Esophagus (tissue), 2 donors: Measurements from ENCODE around the gene NR2C2AP. TPM values are rescaled to one million over a fixed set of nuclear protein-coding genes. Genes with fewer than 3 reads are reported as not detected.
"Not testable (repeated sequence)": the region's sequence is repeated elsewhere in the genome, so short reads cannot be mapped to it uniquely, and the experiment has no call there.

Experiments
- H3K27ac ChIP-seq, 2 donors: one replicate each; pipeline ENCODE4 v1.5.1; 2013; ENCODE audit warnings: low read depth in 2 of 2, mild to moderate bottlenecking in 2 of 2, inconsistent platforms in 1 of 2, low read length in 1 of 2, moderate library complexity in 1 of 2
- H3K27me3 ChIP-seq, 2 donors: one replicate each; pipeline ENCODE4 v1.6.1; 2013; ENCODE audit warnings: low read length in 2 of 2, control low read depth in 1 of 2, mild to moderate bottlenecking in 1 of 2; ENCODE audit not compliant: insufficient read depth in 2 of 2, control insufficient read depth in 1 of 2
- H3K36me3 ChIP-seq, 2 donors: one replicate each; pipeline ENCODE4 v1.6.1; 2013; ENCODE audit warnings: low read length in 1 of 2; ENCODE audit not compliant: control insufficient read depth in 2 of 2, insufficient read depth in 2 of 2
- H3K4me1 ChIP-seq, 2 donors: one replicate each; pipeline ENCODE4 v1.6.1; 2013; ENCODE audit warnings: low read length in 1 of 2; ENCODE audit not compliant: control insufficient read depth in 2 of 2, insufficient read depth in 2 of 2
- H3K4me3 ChIP-seq, 2 donors: one replicate each; pipeline ENCODE4 v1.5.1; 2013; ENCODE audit warnings: low read length in 2 of 2, mild to moderate bottlenecking in 2 of 2, low read depth in 1 of 2, moderate library complexity in 1 of 2
- H3K9me3 ChIP-seq, 2 donors: one replicate each; pipeline ENCODE4 v1.6.1; 2013; ENCODE audit warnings: mild to moderate bottlenecking in 2 of 2, low read depth in 1 of 2, low read length in 1 of 2, moderate library complexity in 1 of 2; ENCODE audit not compliant: control insufficient read depth in 2 of 2, insufficient read depth in 1 of 2
- WGBS, 2 donors: extraction: QIAGEN DNeasy Blood & Tissue Kit; methylation state at CpG; one replicate each; pipeline ENCODE4 v1.1.7; 2013; 5-methylcytosine and 5-hydroxymethylcytosine counted together
- polyA plus RNA-seq, 2 donors: library from polyadenylated mRNA; stranded (reverse); fragments of 200-250 nt; gene quantifications; one replicate each; pipeline ENCODE4 v1.2.3, GENCODE V29; 2013
- donor health status: healthy with polysubstance abuse.
- donor health status: Bipolar disorder and iron deficiency.

The NR2C2AP gene
- polyA plus RNA-seq, 2 donors = 20.1 to 21.9 TPM

DNA sequence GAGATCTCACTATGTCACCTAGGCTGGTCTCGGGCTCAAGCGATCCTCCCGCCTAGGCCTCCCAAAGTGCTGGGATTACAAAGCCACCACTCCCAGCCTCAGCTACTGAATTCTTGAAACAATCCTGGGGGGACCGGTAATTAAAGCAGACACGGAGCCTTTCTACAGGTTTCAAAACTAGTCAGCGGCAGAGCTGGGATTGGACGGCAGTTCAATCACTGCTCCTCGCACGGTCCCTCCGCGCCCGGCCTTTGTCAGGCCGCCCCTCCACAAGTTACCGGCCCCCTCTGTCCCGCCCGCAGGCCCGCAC, 11.5 kb downstream of the NR2C2AP start:
- H3K4me1 ChIP-seq = peaks cover 2 to 7% of the 10 kb centered on the region in 2 donors
- H3K4me3 ChIP-seq = peak overlapping the region; percentile 74 to 96
- no peaks in the 10 kb centered on the region for H3K9me3 ChIP-seq
- peaks cover under 1 to 3% of the 10 kb centered on the region in 2 donors for H3K36me3 ChIP-seq
- no peaks in the 10 kb centered on the region for H3K27me3 ChIP-seq
- WGBS, 2 donors = 0 to 1% methylated on average over 17 of the region's 17 CpGs
- H3K27ac ChIP-seq = peak overlapping the region; percentile 99 to 100

- H3K27ac ChIP-seq = no peak overlapping the region
- no peaks in the 10 kb centered on the region for H3K9me3 ChIP-seq
- peaks cover 0 to 3% of the 10 kb centered on the region in 2 donors for H3K4me1 ChIP-seq
- 91 to 96% methylated on average over 14 of the region's 14 CpGs for WGBS, 2 donors
- no peaks in the 10 kb centered on the region for H3K27me3 ChIP-seq
- H3K4me3 ChIP-seq = no peak overlapping the region
- H3K36me3 ChIP-seq = peaks cover 2 to 12% of the 10 kb centered on the region in 2 donors
Measured at GRCh38 chr19:19186742-19187141, 16.5 kb downstream of the NR2C2AP start.

GRCh38 chr19:19185853-19186740, 17.1 kb downstream of the NR2C2AP start:
- H3K27ac ChIP-seq = no peak overlapping the region

GRCh38 chr19:19181488-19181998, 21.7 kb downstream of the NR2C2AP start:
- WGBS, 2 donors = 92 to 95% methylated on average over 9 of the region's 9 CpGs

More at GRCh38 chr19:19185853-19186740, 17.1 kb downstream of the NR2C2AP start:
- Histone ChIP-seq H3K9me3 (no peaks in the 10 kb centered on the region), H3K27me3 (no peaks in the 10 kb centered on the region), H3K4me3 (no peak overlapping the region), H3K4me1 (peaks cover 0 to 3% of the 10 kb centered on the region in 2 donors), H3K36me3 (peaks cover 9 to 12% of the 10 kb centered on the region in 2 donors)
- 59 to 65% methylated on average over 9 of the region's 9 CpGs for WGBS, 2 donors

DNA sequence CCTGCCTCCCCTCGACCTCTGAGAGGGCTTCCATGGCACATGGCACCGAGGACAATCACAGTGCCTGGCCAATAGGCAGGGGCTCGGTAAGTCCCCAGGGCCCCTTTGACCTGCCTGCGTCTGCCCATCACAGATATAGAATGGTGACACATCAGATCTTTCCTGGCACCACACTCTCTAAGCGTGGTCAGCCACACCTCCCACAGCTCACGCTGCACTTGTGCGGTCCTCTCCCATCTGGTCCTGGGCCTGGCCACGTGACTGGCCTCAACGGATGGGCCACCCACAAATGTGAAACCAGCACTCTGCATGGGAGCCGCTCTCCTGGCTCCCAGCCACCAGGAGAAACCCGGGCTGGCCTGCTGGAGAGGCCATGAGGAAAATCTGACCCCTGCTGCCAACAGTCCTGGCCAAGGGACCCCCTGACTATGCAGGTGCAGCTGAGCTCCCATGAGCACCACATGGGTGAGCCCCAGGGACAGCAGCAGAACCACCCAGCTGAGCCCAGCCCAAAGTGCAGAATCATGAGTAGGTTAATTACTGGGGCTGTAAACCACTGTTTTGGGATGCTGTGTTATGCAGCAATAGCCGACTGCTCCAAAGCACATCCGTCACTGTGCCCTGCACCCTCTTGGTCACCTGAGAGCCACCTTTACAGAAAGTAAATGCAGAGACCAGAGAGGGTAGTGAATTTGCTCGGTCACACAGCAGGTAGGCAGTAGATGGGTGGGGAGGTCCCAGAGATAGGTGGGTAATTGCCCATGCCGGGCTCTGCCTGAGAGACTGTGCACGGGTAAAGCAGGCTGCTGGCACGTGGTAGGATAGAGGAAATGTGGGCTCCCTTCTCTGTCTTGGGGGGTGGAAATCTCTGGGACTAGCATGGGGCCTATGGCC, 23.4 kb downstream of the NR2C2AP start:
- Histone ChIP-seq H3K36me3 (peaks cover 9 to 34% of the 10 kb centered on the region in 2 donors), H3K4me1 (no peaks in the 10 kb centered on the region), H3K9me3 (no peaks in the 10 kb centered on the region), H3K4me3 (no peak overlapping the region), H3K27ac (no peak overlapping the region), H3K27me3 (no peaks in the 10 kb centered on the region)
- 89% methylated on average over 17 of the region's 17 CpGs for WGBS, 2 donors

More at GRCh38 chr19:19181488-19181998, 21.7 kb downstream of the NR2C2AP start:
- Histone ChIP-seq H3K27ac (no peak overlapping the region), H3K4me1 (no peaks in the 10 kb centered on the region), H3K9me3 (no peaks in the 10 kb centered on the region), H3K4me3 (no peak overlapping the region), H3K27me3 (no peaks in the 10 kb centered on the region), H3K36me3 (peaks cover 9 to 28% of the 10 kb centered on the region in 2 donors)

- Histone ChIP-seq H3K27me3 (no peaks in the 10 kb centered on the region), H3K36me3 (peaks cover 9 to 26% of the 10 kb centered on the region in 2 donors), H3K4me1 (no peaks in the 10 kb centered on the region), H3K27ac (no peak overlapping the region), H3K4me3 (no peak overlapping the region), H3K9me3 (no peaks in the 10 kb centered on the region)
- WGBS, 2 donors = 89 to 96% methylated on average over 8 of the region's 8 CpGs
Measured at GRCh38 chr19:19176950-19177349, 26.3 kb downstream of the NR2C2AP start.

DNA sequence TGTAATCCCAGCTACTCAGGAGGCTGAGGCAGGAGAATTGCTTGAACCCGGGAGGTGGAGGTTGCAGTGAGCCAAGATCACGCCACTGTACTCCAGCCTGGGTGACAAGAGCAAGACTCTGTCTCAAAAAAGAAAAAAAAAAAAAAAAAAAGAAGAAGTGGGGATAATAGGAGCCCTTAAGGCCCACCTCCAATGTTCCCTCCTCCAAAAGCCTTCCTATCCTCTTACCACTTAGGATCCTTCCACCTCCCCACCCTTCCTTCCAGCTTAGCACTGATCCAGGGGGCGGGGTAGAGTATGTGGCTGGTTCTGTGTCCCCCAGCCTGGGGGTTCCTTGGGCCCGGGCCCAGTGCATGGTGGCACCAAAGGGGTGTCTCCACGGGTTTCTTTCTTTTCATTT, 30.0 kb downstream of the NR2C2AP start:
- WGBS, 2 donors = 88 to 95% methylated on average over 5 of the region's 5 CpGs
- peaks cover 0 to 13% of the 10 kb centered on the region in 2 donors for H3K36me3 ChIP-seq
- not testable (repeated sequence) for H3K4me3 ChIP-seq, H3K27ac ChIP-seq, H3K4me1 ChIP-seq, H3K27me3 ChIP-seq, H3K9me3 ChIP-seq

DNA sequence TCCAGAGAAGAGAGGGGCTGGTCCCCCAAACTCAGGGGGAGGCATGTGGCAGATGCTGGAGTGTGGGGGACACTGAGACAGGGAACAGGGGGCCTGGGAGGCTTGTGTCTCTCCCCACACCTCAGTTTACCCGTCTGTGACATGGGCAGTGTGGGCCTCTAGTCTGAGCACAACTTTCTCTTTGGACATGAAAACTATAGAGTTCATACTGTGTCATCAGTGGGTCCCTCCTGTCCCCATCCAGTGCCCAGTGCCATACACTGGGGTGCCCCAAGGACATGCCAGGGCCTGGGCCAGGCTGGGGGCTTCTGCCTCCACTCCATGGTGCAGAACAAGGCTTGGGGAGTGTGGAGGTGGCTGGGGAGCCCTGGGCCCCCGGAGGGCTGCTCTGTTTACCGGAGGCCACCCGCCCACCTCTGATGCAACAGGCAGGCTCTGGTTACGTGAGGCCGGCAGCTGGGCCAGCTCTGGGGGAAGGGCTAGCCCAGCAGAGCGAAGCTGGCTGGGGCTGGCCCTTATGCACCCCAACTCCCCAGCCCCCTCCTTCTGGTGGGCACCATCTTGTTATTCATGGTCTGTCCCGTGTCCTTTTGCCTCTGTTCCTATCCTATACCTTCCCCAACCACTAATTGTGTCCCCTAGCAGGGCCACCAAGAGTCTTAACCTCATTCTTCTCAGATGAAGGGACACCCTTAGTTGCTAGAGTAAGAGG, 31.2 kb downstream of the NR2C2AP start:
- Histone ChIP-seq H3K36me3 (peaks cover 0 to 7% of the 10 kb centered on the region in 2 donors), H3K9me3 (no peaks in the 10 kb centered on the region), H3K4me1 (peaks cover 2 to 6% of the 10 kb centered on the region in 2 donors), H3K4me3 (no peak overlapping the region), H3K27me3 (no peaks in the 10 kb centered on the region), H3K27ac (no peak overlapping the region)
- 58 to 73% methylated on average over 8 of the region's 8 CpGs for WGBS, 2 donors
